HG02973 (cell line): ENCODE results near the gene SLC35F2.
"Not testable (repeated sequence)": the region's sequence is repeated elsewhere in the genome, so short reads cannot be mapped to it uniquely, and the experiment has no call there.

ENCODE experiments used
- ATAC-seq: cut with Tn5 transposase; IDR thresholded peaks from one replicate; pipeline ENCODE4 v1.9.1; 2021; ENCODE audit warnings: moderate library complexity; ENCODE audit not compliant: unreplicated experiment

The SLC35F2 gene

GRCh38 chr11:107791343-107792048, 67.1 kb downstream of the SLC35F2 start:
- no peak for ATAC-seq

- no peak for ATAC-seq
Observed at GRCh38 chr11:107789767-107790166, 68.8 kb downstream of the SLC35F2 start.

GRCh38 chr11:107787733-107788132, 70.9 kb downstream of the SLC35F2 start:
- ATAC-seq: no peak

- no peak for ATAC-seq
Observed at GRCh38 chr11:107785401-107785800, 73.2 kb downstream of the SLC35F2 start.

GRCh38 chr11:107783121-107783520, 75.5 kb downstream of the SLC35F2 start:
- no peak for ATAC-seq

- no peak for ATAC-seq
Observed at GRCh38 chr11:107780775-107781174, 77.8 kb downstream of the SLC35F2 start.

GRCh38 chr11:107780136-107780535, 78.5 kb downstream of the SLC35F2 start:
- ATAC-seq: no peak

GRCh38 chr11:107778839-107779517, 79.6 kb downstream of the SLC35F2 start:
- ATAC-seq: no peak

- no peak for ATAC-seq
Observed at GRCh38 chr11:107777110-107777509, 81.5 kb downstream of the SLC35F2 start.

- ATAC-seq: no peak
Observed at GRCh38 chr11:107776062-107776461, 82.5 kb downstream of the SLC35F2 start.

- no peak for ATAC-seq
Observed at GRCh38 chr11:107770551-107770951, 88.0 kb downstream of the SLC35F2 start.

- ATAC-seq: no peak
Observed at GRCh38 chr11:107769189-107769588, 89.4 kb downstream of the SLC35F2 start.

GRCh38 chr11:107758719-107759355, 99.8 kb downstream of the SLC35F2 start:
- not testable (repeated sequence) for ATAC-seq

GRCh38 chr11:107757661-107758060, 100.9 kb downstream of the SLC35F2 start:
- no peak for ATAC-seq

- ATAC-seq: no peak
Observed at GRCh38 chr11:107756553-107756952, 102.0 kb downstream of the SLC35F2 start.

- no peak for ATAC-seq
Observed at GRCh38 chr11:107752949-107753822, 105.4 kb downstream of the SLC35F2 start.

GRCh38 chr11:107752508-107752907, 106.1 kb downstream of the SLC35F2 start:
- ATAC-seq: no peak

- no peak for ATAC-seq
Observed at GRCh38 chr11:107751082-107751481, 107.5 kb downstream of the SLC35F2 start.

GRCh38 chr11:107750313-107750712, 108.3 kb downstream of the SLC35F2 start:
- no peak for ATAC-seq

GRCh38 chr11:107747622-107748021, 111.0 kb downstream of the SLC35F2 start:
- no peak for ATAC-seq

- ATAC-seq: no peak
Observed at GRCh38 chr11:107744736-107745135, 113.9 kb downstream of the SLC35F2 start.
